ENCODE results near the gene P2RY6. TPM values are rescaled to one million over a fixed set of nuclear protein-coding genes. Genes with fewer than 3 reads are reported as not detected.
A peak's percentile ranks its signal among the peaks of the same experiment; 100 is the strongest.

Gene P2RY6
- 3.0 and 14.8 TPM in 2 replicates for total RNA-seq (ENCODE audit: low replicate concordance)
- long read RNA-seq, transcript P2RY6-202 (2 exons, 2,398 nt), result major isoform, 8 of 32 reads
- long read RNA-seq, transcript P2RY6-208 (3 exons, 2,351 nt), result minor isoform, 5 of 32 reads
- long read RNA-seq, partial matches to known transcripts, result 0 of 32 reads
- long read RNA-seq, other reads (novel, unspliced or antisense), result 12 of 32 reads

GRCh38 chr11:73271936-73272679 lies at the start of gene P2RY6:
Gene P2RY6 (plus strand): TSS chr11:73272338. CDS start chr11:73296519, 24,181 bp downstream.
- Mint-ChIP-seq H3K27me3 (no peaks in the 10 kb centered on the region), H3K27ac (peak within 1 kb of the TSS; percentile 91), H3K4me3 (peak within 1 kb of the TSS; percentile 69), H3K4me1 (ENCODE audit: unreplicated experiment) (peaks cover 43% of the 10 kb centered on the region), H3K9me3 (no peaks in the 10 kb centered on the region), H3K36me3 (no peaks in the 10 kb centered on the region)
- no peak for DNase-seq (ENCODE audit: extremely low spot score, unreplicated experiment)
- no peak for TF ChIP-seq CTCF (conservative IDR thresholded peaks at IDR 0.05)

- Mint-ChIP-seq H3K4me3 (no peak overlapping the region), H3K9me3 (no peaks in the 10 kb centered on the region), H3K36me3 (peaks cover 3% of the 10 kb centered on the region), H3K27ac (peak overlapping the region; percentile 79), H3K4me1 (ENCODE audit: unreplicated experiment) (peaks cover 36% of the 10 kb centered on the region), H3K27me3 (peaks cover 28% of the 10 kb centered on the region)
- no peak for DNase-seq (ENCODE audit: extremely low spot score, unreplicated experiment)
- TF ChIP-seq CTCF (conservative IDR thresholded peaks at IDR 0.05), result no peak
These were observed 48.0 kb upstream of the P2RY6 start for GRCh38 chr11:73223998-73224730.

GRCh38 chr11:73225001-73225686 lies 47.0 kb upstream of the P2RY6 start:
- Mint-ChIP-seq H3K9me3 (no peaks in the 10 kb centered on the region), H3K27ac (peak overlapping the region; percentile 79)
- TF ChIP-seq CTCF (conservative IDR thresholded peaks at IDR 0.05), result no peak

GRCh38 chr11:73225851-73226250 lies 46.3 kb upstream of the P2RY6 start:
- H3K36me3 Mint-ChIP-seq, result peaks cover 3% of the 10 kb centered on the region
- H3K4me3 Mint-ChIP-seq, result peak overlapping the region; percentile 32
- peak overlapping the region; percentile 42 for H3K27ac Mint-ChIP-seq
- H3K9me3 Mint-ChIP-seq, result no peaks in the 10 kb centered on the region
- no peak for DNase-seq (ENCODE audit: extremely low spot score, unreplicated experiment)
- peaks cover 46% of the 10 kb centered on the region for H3K4me1 Mint-ChIP-seq (ENCODE audit: unreplicated experiment)
- no peak for TF ChIP-seq CTCF (conservative IDR thresholded peaks at IDR 0.05)
- peaks cover 13% of the 10 kb centered on the region for H3K27me3 Mint-ChIP-seq

More at GRCh38 chr11:73225001-73225686, 47.0 kb upstream of the P2RY6 start:
- H3K36me3 Mint-ChIP-seq, result peaks cover 3% of the 10 kb centered on the region
- peaks cover 41% of the 10 kb centered on the region for H3K4me1 Mint-ChIP-seq (ENCODE audit: unreplicated experiment)
- peaks cover 20% of the 10 kb centered on the region for H3K27me3 Mint-ChIP-seq
- no peak for DNase-seq (ENCODE audit: extremely low spot score, unreplicated experiment)
- no peak overlapping the region for H3K4me3 Mint-ChIP-seq

- no peak overlapping the region for H3K4me3 Mint-ChIP-seq
- peaks cover 46% of the 10 kb centered on the region for H3K4me1 Mint-ChIP-seq (ENCODE audit: unreplicated experiment)
- H3K36me3 Mint-ChIP-seq, result peaks cover 3% of the 10 kb centered on the region
- peaks cover 13% of the 10 kb centered on the region for H3K27me3 Mint-ChIP-seq
- H3K27ac Mint-ChIP-seq, result peak overlapping the region; percentile 63
- no peak for DNase-seq (ENCODE audit: extremely low spot score, unreplicated experiment)
- no peaks in the 10 kb centered on the region for H3K9me3 Mint-ChIP-seq
- TF ChIP-seq CTCF (conservative IDR thresholded peaks at IDR 0.05), result no peak
These were observed 45.7 kb upstream of the P2RY6 start for GRCh38 chr11:73226297-73227006.
